Activated CD8-positive, alpha-beta T cell treated with anti-CD3 and anti-CD28 coated beads for 36 hours (primary cell): ENCODE data around the gene PLLP. TPM values are rescaled to one million over a fixed set of nuclear protein-coding genes. Genes with fewer than 3 reads are reported as not detected.

ENCODE experiments used
- ATAC-seq: fragments of 200-7000 bp; cut with Tn5 transposase; one replicate; pipeline ENCODE4 v1.10.0; 2021; ENCODE audit warnings: mild to moderate bottlenecking, moderate library complexity
- CTCF ChIA-PET: fragments of 350-600 bp; sonication (Branson Sonifier 250); formaldehyde crosslinking; loops from one replicate; lab custom pipeline; 2021; ENCODE audit warnings: antibody characterized with exemption; lab: Charles Lee
- POLR2A ChIA-PET: fragments of 350-600 bp; sonication (Branson Sonifier 250); formaldehyde crosslinking; loops from one replicate; lab custom pipeline; 2021; ENCODE audit warnings: antibody characterized with exemption; lab: Charles Lee
- DNase-seq: peaks from one replicate; pipeline ENCODE4 v3.0.0-alpha.2; 2020
- H3K27ac Mint-ChIP-seq: one replicate; pipeline ENCODE4 v1.8.0; 2021; ENCODE audit warnings: mild to moderate bottlenecking, mixed read lengths
- H3K27me3 Mint-ChIP-seq: one replicate; pipeline ENCODE4 v1.8.0; 2021; ENCODE audit warnings: mixed read lengths
- H3K36me3 Mint-ChIP-seq: one replicate; pipeline ENCODE4 v1.8.0; 2021; ENCODE audit warnings: low read depth, mixed read lengths
- H3K4me1 Mint-ChIP-seq: one replicate; pipeline ENCODE4 v1.8.0; 2021; ENCODE audit warnings: low read depth, mixed read lengths
- H3K4me3 Mint-ChIP-seq: one replicate; pipeline ENCODE4 v1.8.0; 2021; ENCODE audit warnings: mild to moderate bottlenecking, moderate library complexity, mixed read lengths
- H3K9me3 Mint-ChIP-seq: one replicate; pipeline ENCODE4 v1.8.0; 2021; ENCODE audit warnings: mixed read lengths
- CTCF ChIP-seq: fragments of 200-600 bp; IDR thresholded peaks from one replicate; pipeline ENCODE4 v1.8.0; 2022; ENCODE audit warnings: antibody characterized with exemption, mild to moderate bottlenecking
- intact Hi-C: fragments of 100-400 bp; cut with micrococcal nuclease; formaldehyde crosslinking; loops from one replicate; pipeline ENCODE4 v1.10.0; 2022
- total RNA-seq, 2 experiments: library from RNA; stranded (reverse); gene quantifications; one replicate each; pipeline ENCODE4 v1.2.3, GENCODE V29; 2021

The PLLP gene
- total RNA-seq, 2 experiments from 2014 or later: 0.51 to 0.65 TPM

GRCh38 chr16:57251352-57251751, 33.1 kb downstream of the PLLP start:
- CTCF ChIA-PET: interaction anchor here (1.0 kb wide), 1 partner anchor 166 kb away, joined by 3 read pairs; no protein-coding TSS in a partner anchor
- no peak overlapping the region for H3K27ac Mint-ChIP-seq

GRCh38 chr16:57245472-57246113, 38.9 kb downstream of the PLLP start:
- Mint-ChIP-seq H3K27ac (no peak overlapping the region), H3K36me3 (peaks cover 7% of the 10 kb centered on the region), H3K9me3 (no peaks in the 10 kb centered on the region), H3K4me3 (peak overlapping the region; percentile 87), H3K4me1 (peaks cover 17% of the 10 kb centered on the region), H3K27me3 (no peaks in the 10 kb centered on the region)
- ATAC-seq: peak; percentile 8
- POLR2A ChIA-PET: interaction anchor here (0.8 to 1.5 kb wide), 9 partner anchors 11 to 280 kb away, joined by 3 to 5 read pairs (median 4); no protein-coding TSS in a partner anchor
- peak; percentile 43 for DNase-seq
- CTCF ChIA-PET: interaction anchor here (0.9 to 1.6 kb wide), 5 partner anchors 40 to 173 kb away, joined by 3 to 6 read pairs (median 3); no protein-coding TSS in a partner anchor
- intact Hi-C loops: no loop called here
- no peak for TF ChIP-seq CTCF

More at GRCh38 chr16:57251352-57251751, 33.1 kb downstream of the PLLP start:
- TF ChIP-seq CTCF: no peak
- Mint-ChIP-seq H3K4me3 (no peak overlapping the region), H3K27me3 (no peaks in the 10 kb centered on the region), H3K36me3 (peaks cover 20% of the 10 kb centered on the region), H3K9me3 (no peaks in the 10 kb centered on the region), H3K4me1 (no peaks in the 10 kb centered on the region)
- no peak for DNase-seq
- POLR2A ChIA-PET: interaction anchor here (0.6 to 1.4 kb wide), 2 partner anchors 15 to 245 kb away, joined by 3 to 4 read pairs; no protein-coding TSS in a partner anchor
- ATAC-seq: no peak
- intact Hi-C loops: no loop called here

GRCh38 chr16:57244767-57245471, 39.6 kb downstream of the PLLP start, which contains the start of gene ARL2BP:
Gene ARL2BP (plus strand): TSS chr16:57245259. CDS start chr16:57245368, 109 bp downstream.
- ChIA-PET POLR2A (interaction anchor here (0.8 to 1.3 kb wide), 7 partner anchors 15 to 279 kb away, joined by 3 to 5 read pairs (median 4); no protein-coding TSS in a partner anchor), CTCF (interaction anchor here (1.0 to 1.6 kb wide), 4 partner anchors 16 to 174 kb away, joined by 3 to 6 read pairs (median 3); no protein-coding TSS in a partner anchor)
- Mint-ChIP-seq H3K36me3 (peaks cover 4% of the 10 kb centered on the region), H3K4me1 (peaks cover 17% of the 10 kb centered on the region), H3K9me3 (no peaks in the 10 kb centered on the region), H3K27ac (peak within 1 kb of the TSS; percentile 92), H3K27me3 (no peaks in the 10 kb centered on the region), H3K4me3 (peak within 1 kb of the TSS; percentile 87)
- intact Hi-C loops: no loop called here
- DNase-seq: peak; percentile 98
- peak; percentile 97 for ATAC-seq
- no peak for TF ChIP-seq CTCF

GRCh38 chr16:57244463-57244766, 40.1 kb downstream of the PLLP start:
- Mint-ChIP-seq H3K27ac (peak overlapping the region; percentile 92), H3K36me3 (peaks cover 3% of the 10 kb centered on the region), H3K4me3 (peak overlapping the region; percentile 87), H3K4me1 (peaks cover 17% of the 10 kb centered on the region), H3K9me3 (no peaks in the 10 kb centered on the region), H3K27me3 (no peaks in the 10 kb centered on the region)
- ChIA-PET POLR2A (no interaction called here), CTCF (interaction anchor here (1.2 kb wide), 1 partner anchor 17 kb away, joined by 3 read pairs; no protein-coding TSS in a partner anchor)
- ATAC-seq: no peak
- intact Hi-C loops: no loop called here
- no peak for TF ChIP-seq CTCF
- DNase-seq: no peak
